Neuronal stem cell (in vitro differentiated cells): ENCODE measurements around the gene RAB5B.
"Not testable (repeated sequence)": the region's sequence is repeated elsewhere in the genome, so short reads cannot be mapped to it uniquely, and the experiment has no call there.

Experiments
- DNase-seq: peaks from one replicate; pipeline ENCODE4 v3.0.0-alpha.2; 2013; ENCODE audit warnings: low spot score
- H2AFZ ChIP-seq: one replicate; pipeline ENCODE4 v1.6.1; 2013; ENCODE audit warnings: mild to moderate bottlenecking, low read length, inconsistent platforms
- H2AK5ac ChIP-seq: 2 replicates; pipeline ENCODE4 v1.6.1; 2013; ENCODE audit warnings: low read depth, mild to moderate bottlenecking, inconsistent platforms, low read length, moderate library complexity, mixed read lengths
- H2BK120ac ChIP-seq: 2 replicates; pipeline ENCODE4 v1.6.1; 2013; ENCODE audit warnings: low read depth, mild to moderate bottlenecking, inconsistent platforms, low read length, moderate library complexity, mixed read lengths
- H2BK12ac ChIP-seq: one replicate; pipeline ENCODE4 v1.6.1; 2013; ENCODE audit warnings: low read length, inconsistent platforms
- H2BK15ac ChIP-seq: 2 replicates; pipeline ENCODE4 v1.6.1; 2013; ENCODE audit warnings: mild to moderate bottlenecking, low read length, inconsistent platforms, mixed read lengths
- H2BK5ac ChIP-seq: one replicate; pipeline ENCODE4 v1.6.1; 2013; ENCODE audit warnings: inconsistent platforms, mild to moderate bottlenecking, low read length, moderate library complexity
- H3K14ac ChIP-seq: one replicate; pipeline ENCODE4 v1.6.1; 2013; ENCODE audit warnings: low read length, inconsistent platforms
- H3K18ac ChIP-seq: 2 replicates; pipeline ENCODE4 v1.6.1; 2013; ENCODE audit warnings: low read length, inconsistent platforms
- H3K23ac ChIP-seq: 2 replicates; pipeline ENCODE4 v1.6.1; 2013; ENCODE audit warnings: low read depth, mild to moderate bottlenecking, mixed read lengths, low read length, inconsistent platforms; ENCODE audit not compliant: poor library complexity
- H3K27ac ChIP-seq: replicated peaks from 3 replicates; pipeline ENCODE4 v1.5.1; 2013; ENCODE audit warnings: low read length, inconsistent platforms
- H3K27me3 ChIP-seq, 3 experiments: 2 replicates each; pipeline ENCODE4 v1.6.1; 2013; ENCODE audit warnings: low read length in 3 of 3, mild to moderate bottlenecking in 2 of 3, inconsistent platforms in 1 of 3, low read depth in 1 of 3, mixed read lengths in 1 of 3, moderate library complexity in 1 of 3; ENCODE audit not compliant: control insufficient read depth in 3 of 3, insufficient read depth in 3 of 3
- H3K36me3 ChIP-seq, 2 donors: replicated peaks in 1 of 2; 2 replicates each; pipeline ENCODE4 v1.6.1; 2013; ENCODE audit warnings: low read length in 2 of 2; ENCODE audit not compliant: control insufficient read depth in 2 of 2, insufficient read depth in 2 of 2
- H3K4ac ChIP-seq: 2 replicates; pipeline ENCODE4 v1.6.1; 2013; ENCODE audit warnings: inconsistent platforms, mild to moderate bottlenecking, low read length, moderate library complexity
- H3K4me1 ChIP-seq, 2 donors: 1 replicate in 1 of 2; 2 replicates in 1 of 2; pipeline ENCODE4 v1.6.1; 2013; ENCODE audit warnings: low read length in 2 of 2, low read depth in 1 of 2; ENCODE audit not compliant: control insufficient read depth in 2 of 2, insufficient read depth in 1 of 2
- H3K4me2 ChIP-seq: one replicate; pipeline ENCODE4 v1.6.1; 2013; ENCODE audit warnings: mild to moderate bottlenecking, low read length, inconsistent platforms; ENCODE audit not compliant: insufficient read depth, poor library complexity, severe bottlenecking
- H3K4me3 ChIP-seq, 2 donors: 2 replicates each; pipeline ENCODE4 v1.5.1; 2013; ENCODE audit warnings: low read length in 2 of 2, mild to moderate bottlenecking in 2 of 2, inconsistent platforms in 1 of 2, moderate library complexity in 1 of 2
- H3K79me1 ChIP-seq: one replicate; pipeline ENCODE4 v1.6.1; 2013; ENCODE audit warnings: low read depth, mild to moderate bottlenecking, inconsistent platforms, low read length, moderate library complexity
- H3K9ac ChIP-seq: one replicate; pipeline ENCODE4 v1.6.1; 2013; ENCODE audit warnings: mild to moderate bottlenecking, low read depth, low read length, inconsistent platforms; ENCODE audit not compliant: poor library complexity
- H3K9me3 ChIP-seq, 2 donors: replicated peaks in 1 of 2; 2 replicates each; pipeline versions ENCODE3 to v1.6.1; 2013; ENCODE audit warnings: low read length in 2 of 2, mild to moderate bottlenecking in 2 of 2, inconsistent platforms in 1 of 2, low read depth in 1 of 2, mixed read lengths in 1 of 2, moderate library complexity in 1 of 2; ENCODE audit not compliant: control insufficient read depth in 2 of 2, insufficient read depth in 1 of 2
- H4K8ac ChIP-seq: one replicate; pipeline ENCODE4 v1.6.1; 2013; ENCODE audit warnings: low read depth, mild to moderate bottlenecking, inconsistent platforms, low read length, moderate library complexity
- H4K91ac ChIP-seq: one replicate; pipeline ENCODE4 v1.6.1; 2013; ENCODE audit warnings: low read length, low read depth, mild to moderate bottlenecking, inconsistent platforms; ENCODE audit not compliant: poor library complexity
- WGBS, 2 donors: extraction: QIAGEN DNeasy Blood & Tissue Kit; methylation state at CpG; one replicate each; pipeline ENCODE4 v1.1.7; 2013; ENCODE audit warnings: missing lambda C conversion rate in 2 of 2, mixed read lengths in 1 of 2; ENCODE audit not compliant: insufficient read length in 2 of 2, insufficient replicate concordance in 1 of 2; ENCODE audit errors: extremely low coverage in 2 of 2; 5-methylcytosine and 5-hydroxymethylcytosine counted together

Gene RAB5B

DNA sequence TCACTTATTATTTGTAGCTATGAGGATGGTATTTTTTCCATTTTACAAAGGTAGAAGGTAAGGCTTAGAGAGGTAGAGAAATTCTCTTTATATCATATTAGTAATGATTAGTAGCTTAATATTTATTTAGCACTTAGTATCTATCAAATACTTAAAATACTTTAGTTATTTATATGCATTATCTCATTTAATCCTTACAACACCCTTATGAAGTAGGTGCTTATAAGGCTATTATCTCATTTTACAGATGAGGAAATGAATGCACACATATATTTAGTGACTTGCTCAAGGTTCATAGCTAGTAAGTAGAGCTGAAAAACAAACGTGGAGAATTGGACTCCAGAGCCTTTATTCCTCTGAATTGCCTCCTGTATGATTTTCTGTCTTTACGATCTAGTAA lies 11.0 kb downstream of the RAB5B start:
- H2BK5ac ChIP-seq: no peak overlapping the region
- H3K36me3 ChIP-seq: peaks cover 19 to 92% of the 10 kb centered on the region in 2 donors
- no peak overlapping the region for H3K4ac ChIP-seq
- no peaks in the 10 kb centered on the region for H3K9me3 ChIP-seq
- no peak overlapping the region for H3K14ac ChIP-seq
- H3K23ac ChIP-seq: no peak overlapping the region
- H2AFZ ChIP-seq: no peak overlapping the region
- H3K4me1 ChIP-seq: no peaks in the 10 kb centered on the region
- no peak overlapping the region for H2AK5ac ChIP-seq
- H3K9ac ChIP-seq: no peak overlapping the region
- no peak overlapping the region for H3K4me3 ChIP-seq
- H2BK15ac ChIP-seq: no peak overlapping the region
- no CpG with 5 or more reads among the region's 2 CpGs for WGBS, 2 donors
- peaks cover 2% of the 10 kb centered on the region for H3K79me1 ChIP-seq
- no peak overlapping the region for H2BK120ac ChIP-seq
- H3K18ac ChIP-seq: no peak overlapping the region
- no peak overlapping the region for H4K8ac ChIP-seq
- DNase-seq: no peak
- H4K91ac ChIP-seq: no peak overlapping the region
- H3K27me3 ChIP-seq: no peaks in the 10 kb centered on the region
- H2BK12ac ChIP-seq: no peak overlapping the region
- no peak overlapping the region for H3K4me2 ChIP-seq
- H3K27ac ChIP-seq: no peak overlapping the region

- H3K79me1 ChIP-seq: no peaks in the 10 kb centered on the region
- H3K9me3 ChIP-seq: no peaks in the 10 kb centered on the region
- H2AFZ ChIP-seq: no peak overlapping the region
- H2BK5ac ChIP-seq: no peak overlapping the region
- no peak overlapping the region for H4K8ac ChIP-seq
- H3K9ac ChIP-seq: no peak overlapping the region
- no peak overlapping the region for H4K91ac ChIP-seq
- peaks cover 18 to 93% of the 10 kb centered on the region in 2 donors for H3K36me3 ChIP-seq
- H3K23ac ChIP-seq: no peak overlapping the region
- H3K18ac ChIP-seq: no peak overlapping the region
- H3K27ac ChIP-seq: no peak overlapping the region
- DNase-seq: no peak
- H2BK15ac ChIP-seq: no peak overlapping the region
- H2AK5ac ChIP-seq: no peak overlapping the region
- no peak overlapping the region for H2BK120ac ChIP-seq
- WGBS, 2 donors: no CpG with 5 or more reads among the region's 4 CpGs
- no peak overlapping the region for H3K4ac ChIP-seq
- no peak overlapping the region for H3K14ac ChIP-seq
- H2BK12ac ChIP-seq: no peak overlapping the region
- H3K4me3 ChIP-seq: no peak overlapping the region
- H3K4me1 ChIP-seq: no peaks in the 10 kb centered on the region
- H3K4me2 ChIP-seq: no peak overlapping the region
- H3K27me3 ChIP-seq: no peaks in the 10 kb centered on the region
Measured at GRCh38 chr12:55985341-55985740, 11.5 kb downstream of the RAB5B start.

GRCh38 chr12:55985976-55986375 lies 12.1 kb downstream of the RAB5B start:
- not testable (repeated sequence) for H3K9me3 ChIP-seq, H4K8ac ChIP-seq, H3K4me1 ChIP-seq, H3K4ac ChIP-seq, H3K4me2 ChIP-seq, H3K27me3 ChIP-seq, H3K14ac ChIP-seq, H2BK12ac ChIP-seq, H3K23ac ChIP-seq, DNase-seq, H2BK120ac ChIP-seq, H3K4me3 ChIP-seq, H2BK15ac ChIP-seq, H3K27ac ChIP-seq, H2AK5ac ChIP-seq, H2AFZ ChIP-seq, H3K18ac ChIP-seq, H3K9ac ChIP-seq, H2BK5ac ChIP-seq, H4K91ac ChIP-seq, H3K79me1 ChIP-seq
- no CpG with 5 or more reads among the region's 7 CpGs for WGBS, 2 donors
- H3K36me3 ChIP-seq: peaks cover 21 to 93% of the 10 kb centered on the region in 2 donors

DNA sequence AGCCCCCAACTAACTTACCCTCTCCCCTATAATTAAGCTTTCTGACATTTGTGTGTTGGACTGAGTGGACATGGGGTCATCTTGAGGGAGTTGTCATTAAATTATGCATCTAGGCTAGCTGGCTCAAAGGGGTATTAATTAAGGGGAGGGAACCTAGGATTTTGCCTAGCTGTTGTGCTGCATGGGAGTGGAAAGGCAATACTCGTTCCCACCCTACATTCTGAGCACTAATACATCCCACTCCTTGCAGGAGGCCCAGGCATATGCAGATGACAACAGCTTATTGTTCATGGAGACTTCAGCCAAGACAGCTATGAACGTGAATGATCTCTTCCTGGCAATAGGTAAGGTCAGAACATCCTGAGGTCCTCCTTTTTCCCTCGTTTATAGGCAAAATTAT lies 17.2 kb downstream of the RAB5B start:
- no peak overlapping the region for H2BK5ac ChIP-seq
- H3K27ac ChIP-seq: no peak overlapping the region
- no peak overlapping the region for H2BK120ac ChIP-seq
- no peak overlapping the region for H2AK5ac ChIP-seq
- no peaks in the 10 kb centered on the region for H3K9me3 ChIP-seq
- no CpG with 5 or more reads among the region's 3 CpGs for WGBS, 2 donors
- no peak overlapping the region for H3K4me3 ChIP-seq
- H4K91ac ChIP-seq: no peak overlapping the region
- no peak overlapping the region for H3K4ac ChIP-seq
- H2BK15ac ChIP-seq: no peak overlapping the region
- no peak overlapping the region for H3K14ac ChIP-seq
- H2AFZ ChIP-seq: no peak overlapping the region
- no peak overlapping the region for H4K8ac ChIP-seq
- DNase-seq: no peak
- H3K4me2 ChIP-seq: no peak overlapping the region
- no peaks in the 10 kb centered on the region for H3K27me3 ChIP-seq
- no peaks in the 10 kb centered on the region for H3K4me1 ChIP-seq
- H3K18ac ChIP-seq: no peak overlapping the region
- peaks cover 41 to 91% of the 10 kb centered on the region in 2 donors for H3K36me3 ChIP-seq
- H3K79me1 ChIP-seq: no peaks in the 10 kb centered on the region
- no peak overlapping the region for H3K23ac ChIP-seq
- no peak overlapping the region for H3K9ac ChIP-seq
- H2BK12ac ChIP-seq: no peak overlapping the region
